Esophagus squamous epithelium (tissue), 5 donors: ENCODE data around the gene NAPB. TPM values are rescaled to one million over a fixed set of nuclear protein-coding genes. Genes with fewer than 3 reads are reported as not detected.
A peak's percentile ranks its signal among the peaks of the same experiment; 100 is the strongest.

ENCODE experiments used
- DNase-seq: peaks from one replicate; lab custom pipeline; 2025; lab: John Stamatoyannopoulos, UW
- H3K27ac ChIP-seq, 4 donors: fragments of 200-600 bp; sonication (generic); one replicate each; pipeline ENCODE4 v1.5.1; 2016 to 2019; ENCODE audit warnings: mild to moderate bottlenecking in 1 of 4
- H3K27me3 ChIP-seq, 4 donors: fragments of 200-600 bp; sonication (generic); 1 replicate in 3 of 4; 2 replicates in 1 of 4; pipeline versions ENCODE4 v1.5.1 to v1.6.0; 2017 to 2021; ENCODE audit warnings: antibody characterized with exemption in 1 of 4
- H3K36me3 ChIP-seq, 3 donors: fragments of 200-600 bp; sonication (generic); one replicate each; pipeline ENCODE4 v1.5.1; 2016 to 2019
- H3K4me1 ChIP-seq, 3 donors: fragments of 200-600 bp; sonication (generic); one replicate each; pipeline ENCODE4 v1.5.1; 2017 to 2019
- H3K4me3 ChIP-seq, 4 donors: fragments of 200-600 bp; sonication (generic); 1 replicate in 3 of 4; 2 replicates in 1 of 4; pipeline ENCODE4 v1.5.1; 2016 to 2019; ENCODE audit warnings: mild to moderate bottlenecking in 2 of 4, moderate library complexity in 1 of 4
- H3K9me3 ChIP-seq, 3 donors: fragments of 200-600 bp; sonication (generic); one replicate each; pipeline ENCODE4 v1.5.1; 2016 to 2019
- CTCF ChIP-seq, 6 experiments: fragments of 450-650 bp in 4 of 6; fragments of 200-600 bp in 2 of 6; sonication (generic) in 2 of 6; IDR thresholded peaks; one replicate each; pipeline ENCODE4 v1.5.1; 2016 to 2019; ENCODE audit warnings: antibody characterized with exemption in 6 of 6, mild to moderate bottlenecking in 4 of 6, moderate library complexity in 4 of 6
- POLR2A ChIP-seq, 4 donors: fragments of 450-650 bp; IDR thresholded peaks; one replicate each; pipeline ENCODE4 v1.6.1; 2017; ENCODE audit warnings: antibody characterized with exemption in 4 of 4, mild to moderate bottlenecking in 4 of 4, moderate library complexity in 3 of 4
- WGBS, 2 donors: methylation state at CpG; one replicate each; pipeline ENCODE4 v1.1.5; 2018; 5-methylcytosine and 5-hydroxymethylcytosine counted together
- intact Hi-C: fragments of 100-400 bp; cut with DNase I; formaldehyde crosslinking; loops from one replicate; pipeline ENCODE4 v1.15.0; 2022
- total RNA-seq, 4 donors: library from RNA; depleted of rRNA; stranded (reverse); fragments of >200 nt; gene quantifications; one replicate each; pipeline ENCODE4 v1.1.0, GENCODE V29; 2016
- donor health status: DM: yes; HTN: yes; CAD: no.

The NAPB gene
- total RNA-seq, 4 donors from 2014 or later: 7.7 to 16.0 (median 8.7) TPM

GRCh38 chr20:23445596-23446217 is 24.4 kb upstream of the NAPB start:
- Histone ChIP-seq H3K4me1 (peaks cover 0 to 8% (median 0%) of the 10 kb centered on the region in 3 donors), H3K27me3 (no peaks in the 10 kb centered on the region), H3K4me3 (no peak overlapping the region), H3K9me3 (no peaks in the 10 kb centered on the region), H3K36me3 (no peaks in the 10 kb centered on the region), H3K27ac (peak overlapping the region in 1 of 4 donors; percentile 29)
- intact Hi-C loops: no loop called here
- no peak for DNase-seq
- no peak for TF ChIP-seq CTCF (IDR thresholded peaks at IDR 0.05)
- TF ChIP-seq POLR2A (IDR thresholded peaks at IDR 0.05): no peak
- WGBS, 2 donors: 81 to 82% methylated on average over 6 to 7 of the region's 7 CpGs

GRCh38 chr20:23444859-23445258 is 23.6 kb upstream of the NAPB start:
- no peak overlapping the region for H3K4me3 ChIP-seq
- no peaks in the 10 kb centered on the region for H3K27me3 ChIP-seq
- no peak for DNase-seq
- peaks cover 0 to 8% (median 0%) of the 10 kb centered on the region in 3 donors for H3K4me1 ChIP-seq
- no peak overlapping the region for H3K27ac ChIP-seq
- H3K36me3 ChIP-seq: no peaks in the 10 kb centered on the region
- intact Hi-C loops: loop anchor here (5.0 kb wide), 1 partner anchor 162 kb away; the partner anchor contains the start of gene CST9
- 64 to 78% methylated on average over 4 of the region's 4 CpGs for WGBS, 2 donors
- no peak for TF ChIP-seq CTCF (IDR thresholded peaks at IDR 0.05)
- TF ChIP-seq POLR2A (IDR thresholded peaks at IDR 0.05): no peak
- H3K9me3 ChIP-seq: no peaks in the 10 kb centered on the region

GRCh38 chr20:23442436-23442835 is 21.1 kb upstream of the NAPB start:
- H3K9me3 ChIP-seq: no peaks in the 10 kb centered on the region
- H3K36me3 ChIP-seq: no peaks in the 10 kb centered on the region
- H3K27ac ChIP-seq: no peak overlapping the region
- no peaks in the 10 kb centered on the region for H3K27me3 ChIP-seq
- DNase-seq: no peak
- no peak for TF ChIP-seq POLR2A (IDR thresholded peaks at IDR 0.05)
- no peak for TF ChIP-seq CTCF (IDR thresholded peaks at IDR 0.05)
- WGBS, 2 donors: 64 to 72% methylated on average over 4 to 5 of the region's 5 CpGs
- H3K4me1 ChIP-seq: peaks cover 0 to 8% (median 0%) of the 10 kb centered on the region in 3 donors
- H3K4me3 ChIP-seq: no peak overlapping the region
- intact Hi-C loops: loop anchor here (5.0 kb wide), 1 partner anchor 165 kb away; the partner anchor contains the start of gene CST9

GRCh38 chr20:23441850-23442313 is 20.6 kb upstream of the NAPB start:
- TF ChIP-seq POLR2A (IDR thresholded peaks at IDR 0.05) (no peak), CTCF (IDR thresholded peaks at IDR 0.05) (peak; percentile 31 to 86 (median 77))
- Histone ChIP-seq H3K4me3 (no peak overlapping the region), H3K9me3 (no peaks in the 10 kb centered on the region), H3K4me1 (peaks cover 0 to 12% (median 0%) of the 10 kb centered on the region in 3 donors), H3K36me3 (no peaks in the 10 kb centered on the region), H3K27me3 (no peaks in the 10 kb centered on the region), H3K27ac (no peak overlapping the region)
- intact Hi-C loops: loop anchor here (5.0 kb wide), 1 partner anchor 165 kb away; the partner anchor contains the start of gene CST9
- WGBS, 2 donors: 6 to 12% methylated on average over 6 to 8 of the region's 8 CpGs
- no peak for DNase-seq

- no peak for DNase-seq
- intact Hi-C loops: loop anchor here (5.0 kb wide), 1 partner anchor 167 kb away; the partner anchor contains the start of gene CST9
- Histone ChIP-seq H3K9me3 (no peaks in the 10 kb centered on the region), H3K27me3 (no peaks in the 10 kb centered on the region), H3K4me1 (peaks cover 0 to 25% (median 0%) of the 10 kb centered on the region in 3 donors), H3K4me3 (no peak overlapping the region), H3K27ac (no peak overlapping the region), H3K36me3 (no peaks in the 10 kb centered on the region)
- WGBS, 2 donors: 72 to 100% methylated on average over 1 to 2 of the region's 2 CpGs
- TF ChIP-seq CTCF (IDR thresholded peaks at IDR 0.05) (no peak), POLR2A (IDR thresholded peaks at IDR 0.05) (no peak)
These were observed 18.7 kb upstream of the NAPB start for GRCh38 chr20:23440004-23440403.
